PFSK-1 (cell line): Measurements from ENCODE around the gene NDFIP1.

Source experiments
- FOXP2 ChIP-seq: optimal IDR thresholded peaks from 2 replicates; pipeline ENCODE3; 2011; ENCODE audit warnings: borderline replicate concordance, control low read depth, inconsistent platforms; ENCODE audit not compliant: insufficient read depth; ENCODE audit errors: extremely low read length, extremely low read depth
- POLR2AphosphoS5 ChIP-seq: IDR thresholded peaks from 2 replicates; pipeline ENCODE4 v1.6.1; 2012; ENCODE audit warnings: low read depth, mild to moderate bottlenecking, control low read depth, low read length, moderate library complexity
- REST ChIP-seq, 2 experiments: IDR thresholded peaks; 2 replicates each; pipeline versions ENCODE4 v1.6.1 to v1.8.0; 2011 to 2012; ENCODE audit warnings: low read depth in 2 of 2, low read length in 2 of 2, control low read depth in 1 of 2, inconsistent platforms in 1 of 2, mild to moderate bottlenecking in 1 of 2, moderate library complexity in 1 of 2; ENCODE audit not compliant: insufficient read depth in 1 of 2
- TAF1 ChIP-seq: IDR thresholded peaks from 2 replicates; pipeline ENCODE4 v1.6.1; 2012; ENCODE audit warnings: low read length, control low read depth, borderline replicate concordance; ENCODE audit not compliant: insufficient read depth

- TF ChIP-seq REST (IDR thresholded peaks at IDR 0.05; ENCODE audit: insufficient read depth in 1 of 2, low read depth in 2 of 2, low read length in 2 of 2) (no peak), TAF1 (no peak), POLR2AphosphoS5 (no peak), FOXP2 (no peak)
These were observed 77.9 kb downstream of the NDFIP1 start for GRCh38 chr5:142186514-142186856.
